DND-41 (cell line): ENCODE measurements around the gene PRLH.
A peak's percentile ranks its signal among the peaks of the same experiment; 100 is the strongest.

Experiments used
- ATAC-seq: fragments of 200-7000 bp; cut with Tn5 transposase; 3 replicates; pipeline ENCODE4 v1.9.1; 2021; ENCODE audit warnings: low read depth; ENCODE audit not compliant: insufficient read depth
- DNase-seq: peaks from one replicate; pipeline ENCODE4 v3.0.0-alpha.2; 2020
- H2AFZ ChIP-seq: 2 replicates; pipeline ENCODE4 v1.6.0; 2012; ENCODE audit warnings: low read depth, low read length
- H3K27ac ChIP-seq: 2 replicates; pipeline ENCODE4 v1.5.1; 2012; ENCODE audit warnings: low read length, inconsistent platforms
- H3K27me3 ChIP-seq: fragments of 200-600 bp; sonication (generic); 2 replicates; pipeline ENCODE4 v1.6.0; 2012; ENCODE audit warnings: low read length, mild to moderate bottlenecking, inconsistent platforms; ENCODE audit not compliant: insufficient read depth, poor library complexity
- H3K36me3 ChIP-seq: 2 replicates; pipeline ENCODE4 v1.5.1; 2012; ENCODE audit warnings: low read length, inconsistent platforms; ENCODE audit not compliant: insufficient read depth
- H3K4me1 ChIP-seq: 2 replicates; pipeline ENCODE4 v1.5.1; 2012; ENCODE audit warnings: mild to moderate bottlenecking, low read length; ENCODE audit not compliant: insufficient read depth
- H3K4me2 ChIP-seq: 2 replicates; pipeline ENCODE4 v1.6.0; 2012; ENCODE audit warnings: mild to moderate bottlenecking, moderate library complexity, low read length, inconsistent platforms; ENCODE audit not compliant: insufficient read depth
- H3K4me3 ChIP-seq, 2 experiments: fragments of 200-600 bp in 1 of 2; shearing (Covaris generic) in 1 of 2; 2 replicates each; pipeline ENCODE4 v1.5.1; 2012 to 2016; ENCODE audit warnings: inconsistent platforms in 2 of 2, low read length in 2 of 2, mild to moderate bottlenecking in 2 of 2, low read depth in 1 of 2, moderate library complexity in 1 of 2
- H3K79me2 ChIP-seq: 2 replicates; pipeline ENCODE4 v1.6.0; 2012; ENCODE audit warnings: low read length, inconsistent platforms; ENCODE audit not compliant: insufficient read depth
- H3K9ac ChIP-seq: 2 replicates; pipeline ENCODE4 v1.6.0; 2012; ENCODE audit warnings: low read depth, mild to moderate bottlenecking, inconsistent platforms, low read length, moderate library complexity
- H3K9me3 ChIP-seq: 2 replicates; pipeline ENCODE4 v1.5.1; 2012; ENCODE audit warnings: low read length, moderate library complexity, mild to moderate bottlenecking, inconsistent platforms; ENCODE audit not compliant: insufficient read depth, severe bottlenecking
- H4K20me1 ChIP-seq: 2 replicates; pipeline ENCODE4 v1.6.0; 2012; ENCODE audit warnings: low read length; ENCODE audit not compliant: insufficient read depth
- EZH2 ChIP-seq: IDR thresholded peaks from 3 replicates; pipeline ENCODE4 v1.6.1; 2012; ENCODE audit warnings: borderline replicate concordance, low read depth, mild to moderate bottlenecking, moderate library complexity, low read length, inconsistent platforms; ENCODE audit not compliant: severe bottlenecking
- TF ChIP-seq, protein P1 (sequence below): IDR thresholded peaks from 2 replicates; pipeline ENCODE4 v1.5.1; 2012; ENCODE audit warnings: borderline replicate concordance, low read length, moderate library complexity, mild to moderate bottlenecking; ENCODE audit not compliant: poor library complexity, severe bottlenecking; ENCODE audit errors: extremely low read depth

The PRLH gene

DNA sequence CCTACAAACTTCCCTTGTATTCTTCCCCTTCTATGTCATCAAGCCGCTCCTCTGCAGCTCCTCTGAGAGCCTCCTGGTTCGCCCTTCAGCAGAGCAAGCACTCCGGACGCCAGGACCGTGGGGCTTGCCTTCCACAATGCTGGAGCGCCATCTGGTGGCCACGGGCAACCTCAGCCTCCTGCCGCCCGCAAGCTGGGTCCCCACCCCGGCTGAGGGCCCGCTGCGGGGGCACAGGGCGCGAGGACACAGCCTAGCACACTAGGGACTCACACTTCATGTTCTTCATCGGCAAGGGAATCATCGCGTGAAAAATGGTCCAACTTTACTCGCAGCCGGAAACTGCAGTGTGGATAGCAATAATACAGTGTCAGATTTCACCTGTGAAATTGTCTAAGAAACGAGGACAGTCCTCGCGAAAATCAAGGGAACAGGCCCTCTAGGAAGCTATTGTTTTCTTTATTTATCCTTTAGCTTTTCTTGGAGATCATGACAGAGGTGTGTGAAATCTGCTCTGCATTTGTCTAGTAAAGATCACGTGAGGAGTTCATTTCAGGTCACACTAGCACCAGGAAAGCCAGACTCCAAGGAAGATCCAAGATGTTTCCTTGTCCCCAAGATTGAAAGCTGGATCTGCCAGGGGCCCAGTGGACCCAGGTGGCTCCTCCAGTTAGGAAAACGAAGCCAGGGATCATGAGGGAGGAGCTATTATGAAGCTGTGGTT, 5.8 kb downstream of the PRLH start:
- H4K20me1 ChIP-seq: no peaks in the 10 kb centered on the region
- ATAC-seq (peak; percentile 99), DNase-seq (peak; percentile 76)
- TF ChIP-seq, protein P1, sequence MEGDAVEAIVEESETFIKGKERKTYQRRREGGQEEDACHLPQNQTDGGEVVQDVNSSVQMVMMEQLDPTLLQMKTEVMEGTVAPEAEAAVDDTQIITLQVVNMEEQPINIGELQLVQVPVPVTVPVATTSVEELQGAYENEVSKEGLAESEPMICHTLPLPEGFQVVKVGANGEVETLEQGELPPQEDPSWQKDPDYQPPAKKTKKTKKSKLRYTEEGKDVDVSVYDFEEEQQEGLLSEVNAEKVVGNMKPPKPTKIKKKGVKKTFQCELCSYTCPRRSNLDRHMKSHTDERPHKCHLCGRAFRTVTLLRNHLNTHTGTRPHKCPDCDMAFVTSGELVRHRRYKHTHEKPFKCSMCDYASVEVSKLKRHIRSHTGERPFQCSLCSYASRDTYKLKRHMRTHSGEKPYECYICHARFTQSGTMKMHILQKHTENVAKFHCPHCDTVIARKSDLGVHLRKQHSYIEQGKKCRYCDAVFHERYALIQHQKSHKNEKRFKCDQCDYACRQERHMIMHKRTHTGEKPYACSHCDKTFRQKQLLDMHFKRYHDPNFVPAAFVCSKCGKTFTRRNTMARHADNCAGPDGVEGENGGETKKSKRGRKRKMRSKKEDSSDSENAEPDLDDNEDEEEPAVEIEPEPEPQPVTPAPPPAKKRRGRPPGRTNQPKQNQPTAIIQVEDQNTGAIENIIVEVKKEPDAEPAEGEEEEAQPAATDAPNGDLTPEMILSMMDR: peak; percentile 99
- TF ChIP-seq EZH2: no peak
- H3K9me3 ChIP-seq: no peaks in the 10 kb centered on the region
- no peaks in the 10 kb centered on the region for H3K27me3 ChIP-seq
- H3K27ac ChIP-seq: no peak overlapping the region
- no peaks in the 10 kb centered on the region for H3K36me3 ChIP-seq
- H3K4me2 ChIP-seq: no peak overlapping the region
- H3K4me1 ChIP-seq: no peaks in the 10 kb centered on the region
- H3K79me2 ChIP-seq: no peaks in the 10 kb centered on the region
- no peak overlapping the region for H3K4me3 ChIP-seq
- H2AFZ ChIP-seq: no peak overlapping the region
- no peak overlapping the region for H3K9ac ChIP-seq

DNA sequence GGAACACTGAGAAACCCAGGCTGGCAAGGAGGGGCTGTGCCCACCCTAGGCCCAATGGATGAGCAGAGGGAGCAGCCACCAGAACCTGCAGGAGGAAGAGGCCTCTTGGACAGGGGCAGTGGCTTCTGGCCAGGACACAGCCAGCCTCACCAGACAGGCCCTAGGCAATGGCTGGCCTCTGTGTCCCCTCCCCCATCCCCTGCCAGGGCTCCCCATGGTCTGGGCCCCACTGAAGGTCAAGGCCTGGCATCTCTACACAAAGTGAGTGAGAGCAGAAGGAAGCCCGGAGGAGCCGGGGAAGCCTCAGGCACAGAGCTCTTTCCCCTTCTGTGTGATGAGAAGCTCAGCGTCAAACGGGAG, 6.3 kb downstream of the PRLH start:
- H3K4me2 ChIP-seq: no peak overlapping the region
- no peak overlapping the region for H3K9ac ChIP-seq
- DNase-seq (no peak), ATAC-seq (no peak)
- no peaks in the 10 kb centered on the region for H3K36me3 ChIP-seq
- H3K27me3 ChIP-seq: no peaks in the 10 kb centered on the region
- no peaks in the 10 kb centered on the region for H3K79me2 ChIP-seq
- no peak overlapping the region for H2AFZ ChIP-seq
- TF ChIP-seq, protein P1: no peak
- TF ChIP-seq EZH2: no peak
- H3K4me1 ChIP-seq: no peaks in the 10 kb centered on the region
- H3K27ac ChIP-seq: no peak overlapping the region
- no peak overlapping the region for H3K4me3 ChIP-seq
- no peaks in the 10 kb centered on the region for H3K9me3 ChIP-seq
- no peaks in the 10 kb centered on the region for H4K20me1 ChIP-seq

DNA sequence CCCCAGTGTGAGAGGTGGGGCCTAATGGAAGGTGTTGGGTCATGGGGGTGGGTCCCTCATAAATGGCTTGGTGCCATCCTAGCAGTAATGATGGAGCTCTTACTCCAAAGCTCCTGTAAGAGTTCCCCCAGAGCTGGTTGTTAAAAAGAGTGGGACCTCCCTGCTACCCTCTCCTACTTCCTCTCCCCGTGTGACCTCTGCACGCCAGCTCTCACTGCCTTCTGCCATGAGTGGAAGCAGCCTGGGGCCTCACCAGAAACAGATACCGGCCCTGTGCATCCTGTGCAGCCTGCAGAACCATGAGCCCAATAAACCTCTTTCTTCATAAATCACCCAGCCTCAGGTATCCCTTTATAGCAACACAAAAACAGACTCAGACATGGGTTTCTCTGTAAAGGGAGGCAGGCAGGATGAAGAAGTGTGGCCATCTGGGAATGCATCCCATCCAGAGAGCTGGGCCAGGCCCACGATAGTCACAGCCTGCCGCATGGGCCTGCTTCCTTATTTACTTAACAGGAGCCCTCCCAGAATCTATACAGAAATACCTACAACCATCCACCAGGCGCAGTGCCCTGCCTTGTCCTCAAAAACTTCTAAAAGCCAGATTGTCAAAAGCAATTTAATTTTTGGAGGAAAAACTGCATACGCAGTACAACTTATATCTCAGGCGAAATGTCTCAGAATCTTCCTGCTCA, 7.5 kb downstream of the PRLH start:
- Histone ChIP-seq H3K4me1 (no peaks in the 10 kb centered on the region), H3K4me2 (no peak overlapping the region), H3K36me3 (no peaks in the 10 kb centered on the region), H3K4me3 (no peak overlapping the region), H3K9me3 (no peaks in the 10 kb centered on the region), H3K27ac (no peak overlapping the region), H3K79me2 (no peaks in the 10 kb centered on the region), H3K27me3 (no peaks in the 10 kb centered on the region), H3K9ac (no peak overlapping the region), H4K20me1 (no peaks in the 10 kb centered on the region), H2AFZ (no peak overlapping the region)
- DNase-seq (no peak), ATAC-seq (no peak)
- no peak for TF ChIP-seq EZH2
- TF ChIP-seq, protein P1: no peak
